Spleen (tissue), 7 donors: ENCODE measurements around the gene CFAP221.

Experiments used
- CTCF ChIP-seq, 11 experiments: fragments of 200-600 bp in 7 of 11; fragments of 450-650 bp in 4 of 11; sonication (generic) in 4 of 11; IDR thresholded peaks in 8 of 11; conservative IDR thresholded peaks in 3 of 11; 1 replicate in 7 of 11; 2 replicates in 4 of 11; pipeline versions ENCODE4 v1.4.0 to v1.8.0; 2016 to 2021; ENCODE audit warnings: antibody characterized with exemption in 11 of 11, inconsistent platforms in 4 of 11, mild to moderate bottlenecking in 1 of 11
- POLR2A ChIP-seq, 3 donors: fragments of 450-650 bp; IDR thresholded peaks; one replicate each; pipeline ENCODE4 v1.5.1; 2017; ENCODE audit warnings: antibody characterized with exemption in 3 of 3, mild to moderate bottlenecking in 1 of 3
- POLR2AphosphoS5 ChIP-seq, 3 donors: sonication (generic); formaldehyde crosslinking; IDR thresholded peaks; one replicate each; pipeline ENCODE4 v1.5.1; 2017; ENCODE audit warnings: antibody characterized with exemption in 3 of 3
- donor health status: DM: no; HTN: no; CAD: no; lungs with moderate emphysema.
- donor health status: DM: no; HTN: no; CAD: no.
- donor health status: DM: no; HTN: no; CAD: no.

- no peak for TF ChIP-seq POLR2A (IDR thresholded peaks at IDR 0.05)
- no peak for TF ChIP-seq CTCF (IDR thresholded peaks at IDR 0.05 in 8 of 11, conservative IDR thresholded peaks at IDR 0.05 in 3 of 11)
- no peak for TF ChIP-seq POLR2AphosphoS5 (IDR thresholded peaks at IDR 0.05)
These were observed 99.9 kb downstream of the CFAP221 start for GRCh38 chr2:119644186-119644585.
